GM12875 (cell line): Measurements from ENCODE around the gene EVPL.
A peak's percentile ranks its signal among the peaks of the same experiment; 100 is the strongest.

Experiments
- H3K4me3 ChIP-seq: one replicate; pipeline ENCODE4 v1.5.1; 2011; ENCODE audit warnings: low read depth, low read length, control low read depth
- CTCF ChIP-seq: IDR thresholded peaks from 2 replicates; pipeline ENCODE4 v1.5.1; 2011; ENCODE audit warnings: low read depth, mild to moderate bottlenecking, control low read depth, inconsistent platforms, low read length, moderate library complexity, borderline replicate concordance; ENCODE audit not compliant: insufficient read depth

The EVPL gene

DNA sequence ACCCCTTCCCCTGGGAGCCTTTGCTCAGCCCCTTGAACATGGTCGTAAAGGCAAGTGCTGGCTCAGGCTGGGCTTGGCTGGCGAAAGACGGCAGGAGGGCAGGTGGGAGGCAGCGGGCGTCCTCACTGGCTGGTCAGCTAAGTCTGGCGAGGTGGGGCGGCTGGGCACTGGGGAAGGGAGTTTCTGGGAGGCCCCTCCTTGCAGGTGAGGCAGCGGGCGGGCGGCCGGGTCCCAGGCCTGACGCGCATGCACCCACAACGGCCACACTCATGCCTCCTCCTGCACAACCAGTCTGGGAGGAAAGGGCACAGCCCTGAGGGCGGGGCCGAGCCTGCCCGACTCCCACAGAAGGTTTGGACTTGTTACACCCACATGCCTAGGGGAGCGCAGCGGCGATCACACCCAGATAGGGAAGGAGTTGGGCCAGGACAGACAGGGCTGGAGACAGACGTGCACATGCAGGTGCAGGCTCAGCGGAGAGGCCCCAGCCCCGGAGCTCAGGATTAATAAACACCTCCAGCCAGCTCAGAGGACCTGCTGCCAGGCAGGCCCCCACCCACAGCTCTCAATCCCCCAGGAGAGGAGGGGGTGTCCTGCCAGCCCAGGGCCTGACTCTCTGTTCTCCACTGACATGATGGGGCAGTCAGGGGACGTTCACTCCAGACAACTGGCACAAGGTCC lies at the start of gene EVPL:
Gene EVPL (minus strand): TSS at position 148 of the 681 bp plus-strand sequence. CDS start 108 bp downstream, at position 40.
- no peak for TF ChIP-seq CTCF
- H3K4me3 ChIP-seq, result no peak within 1 kb of the TSS

- H3K4me3 ChIP-seq, result no peak overlapping the region
- no peak for TF ChIP-seq CTCF
These were observed 49.1 kb upstream of the EVPL start for GRCh38 chr17:76076146-76076764.

DNA sequence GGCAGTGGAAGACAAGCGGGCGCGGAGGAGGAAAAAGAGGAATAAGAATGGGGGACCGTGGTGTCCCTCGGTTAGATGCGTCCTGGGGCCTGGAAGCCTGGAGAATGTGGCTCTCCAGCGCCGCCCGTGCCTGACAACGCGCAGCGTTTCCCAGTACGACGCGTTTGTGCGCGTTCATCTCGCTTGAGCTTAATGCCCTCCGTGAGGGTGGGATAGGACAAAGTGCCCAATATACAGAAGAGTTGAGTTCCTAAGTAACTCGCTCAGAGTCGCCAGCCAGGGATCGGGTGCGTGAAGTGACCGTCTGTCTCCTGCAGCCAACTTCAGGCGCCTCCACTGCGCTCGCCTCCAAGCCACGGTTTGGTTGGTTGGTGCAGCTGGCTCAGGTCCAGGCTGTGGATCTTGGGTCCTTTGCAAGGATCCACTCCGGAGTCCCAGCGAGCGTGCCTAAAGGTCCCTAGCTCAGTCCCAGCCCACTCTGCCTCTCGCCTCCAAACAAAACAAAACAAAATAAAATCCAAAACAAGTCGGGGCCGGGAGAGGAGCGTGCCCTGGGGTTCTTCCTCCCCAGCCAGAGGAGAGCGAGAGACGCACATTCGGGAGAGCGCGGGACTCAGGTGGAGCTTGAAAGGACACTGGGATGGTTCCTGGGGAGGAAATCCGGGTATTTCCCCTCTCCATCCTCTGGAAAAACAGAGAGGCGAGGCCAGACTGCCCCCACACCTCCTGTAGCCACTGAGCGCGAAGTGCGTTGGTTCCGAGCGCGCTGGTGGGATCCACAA lies 48.4 kb upstream of the EVPL start:
- H3K4me3 ChIP-seq, result no peak overlapping the region
- 0 out of 2 replicates have a peak, but pooled peaks have one; percentile 6 for TF ChIP-seq CTCF

DNA sequence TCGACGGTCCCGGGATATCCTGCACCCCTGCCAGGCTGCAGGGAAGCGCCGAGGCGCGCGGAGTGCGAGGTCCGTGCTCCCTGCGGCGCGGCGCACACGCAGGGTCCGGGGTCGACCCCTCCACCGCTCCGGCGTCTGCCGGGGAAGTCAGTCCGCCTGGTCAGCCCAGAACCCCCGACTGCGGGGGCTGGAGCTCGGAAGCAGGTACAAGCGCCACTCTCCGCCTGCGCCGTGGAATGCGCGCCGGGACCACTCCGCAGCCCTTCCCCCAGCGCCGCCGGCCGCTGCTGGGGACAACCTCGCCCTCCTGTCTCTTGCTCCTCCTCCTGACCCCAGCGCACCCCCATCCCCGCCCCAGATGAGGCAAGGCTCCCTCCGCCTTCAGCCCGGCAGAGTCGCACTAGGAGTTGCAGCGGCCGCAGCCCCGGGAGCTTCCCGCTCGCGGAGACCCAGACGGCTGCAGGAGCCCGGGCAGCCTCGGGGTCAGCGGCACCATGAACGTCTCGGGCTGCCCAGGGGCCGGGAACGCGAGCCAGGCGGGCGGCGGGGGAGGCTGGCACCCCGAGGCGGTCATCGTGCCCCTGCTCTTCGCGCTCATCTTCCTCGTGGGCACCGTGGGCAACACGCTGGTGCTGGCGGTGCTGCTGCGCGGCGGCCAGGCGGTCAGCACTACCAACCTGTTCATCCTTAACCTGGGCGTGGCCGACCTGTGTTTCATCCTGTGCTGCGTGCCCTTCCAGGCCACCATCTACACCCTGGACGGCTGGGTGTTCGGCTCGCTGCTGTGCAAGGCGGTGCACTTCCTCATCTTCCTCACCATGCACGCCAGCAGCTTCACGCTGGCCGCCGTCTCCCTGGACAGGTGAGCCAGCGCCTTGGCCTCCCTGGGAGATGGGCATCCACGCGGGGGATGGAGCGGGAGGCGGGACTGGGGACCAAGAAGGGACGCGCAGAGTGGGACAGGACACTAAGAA lies 47.6 kb upstream of the EVPL start, which contains the start of gene GALR2:
Gene GALR2 (plus strand): TSS at position 392 of the 974 bp plus-strand sequence. CDS start 103 bp downstream, at position 495.
- H3K4me3 ChIP-seq, result no peak within 1 kb of the TSS
- no peak for TF ChIP-seq CTCF

GRCh38 chr17:76072148-76072858 lies 45.2 kb upstream of the EVPL start, which contains the start of gene SRP68:
SRP68 (minus strand) TSS chr17:76072517; CDS start chr17:76072491, 26 bp downstream.
- TF ChIP-seq CTCF, result no peak
- peak within 1 kb of the TSS; percentile 71 for H3K4me3 ChIP-seq
